ENCODE results near the gene C4BPA.

C4BPA gene

GRCh38 chr1:207076181-207076955 is 27.7 kb upstream of the C4BPA start:
- DNase-seq (ENCODE audit: insufficient read length, low spot score) (no peak), FAIRE-seq (peak; percentile 28)

GRCh38 chr1:207077012-207077411 is 27.0 kb upstream of the C4BPA start:
- FAIRE-seq = no peak

GRCh38 chr1:207077470-207078377 is 26.3 kb upstream of the C4BPA start:
- FAIRE-seq (peak; percentile 48), DNase-seq (ENCODE audit: insufficient read length, low spot score) (peak; percentile 67)

More at GRCh38 chr1:207077012-207077411, 27.0 kb upstream of the C4BPA start:
- no peak for DNase-seq (ENCODE audit: insufficient read length, low spot score)

- FAIRE-seq = no peak
- no peak for DNase-seq (ENCODE audit: insufficient read length, low spot score)
These were observed 25.4 kb upstream of the C4BPA start for GRCh38 chr1:207078578-207079132.

GRCh38 chr1:207079706-207080241 is 24.3 kb upstream of the C4BPA start:
- FAIRE-seq (no peak), DNase-seq (ENCODE audit: insufficient read length, low spot score) (no peak)

- FAIRE-seq = no peak
- DNase-seq (ENCODE audit: insufficient read length, low spot score) = no peak
These were observed 22.9 kb upstream of the C4BPA start for GRCh38 chr1:207081088-207081487.

- FAIRE-seq (no peak), DNase-seq (ENCODE audit: insufficient read length, low spot score) (no peak)
These were observed 22.2 kb upstream of the C4BPA start for GRCh38 chr1:207081806-207082205.

GRCh38 chr1:207084232-207084631 is 19.8 kb upstream of the C4BPA start:
- DNase-seq (ENCODE audit: insufficient read length, low spot score) (no peak), FAIRE-seq (no peak)

GRCh38 chr1:207084701-207085180 is 19.3 kb upstream of the C4BPA start:
- peak; percentile 72 for FAIRE-seq
- peak; percentile 66 for DNase-seq (ENCODE audit: insufficient read length, low spot score)

GRCh38 chr1:207085887-207086286 is 18.1 kb upstream of the C4BPA start:
- DNase-seq (ENCODE audit: insufficient read length, low spot score) (no peak), FAIRE-seq (no peak)

GRCh38 chr1:207088161-207088560 is 15.9 kb upstream of the C4BPA start:
- FAIRE-seq = no peak
- peak; percentile 21 for DNase-seq (ENCODE audit: insufficient read length, low spot score)

GRCh38 chr1:207088701-207089626 is 15.1 kb upstream of the C4BPA start, which contains the start of gene C4BPB:
TSS of gene C4BPB (plus strand) at chr1:207088860. CDS start at chr1:207089532, 672 bp downstream.
- DNase-seq (ENCODE audit: insufficient read length, low spot score) (no peak), FAIRE-seq (peak; percentile 42)

GRCh38 chr1:207089627-207090355 is 14.2 kb upstream of the C4BPA start:
- DNase-seq (ENCODE audit: insufficient read length, low spot score) = no peak
- FAIRE-seq = no peak

GRCh38 chr1:207091200-207091908 is 12.7 kb upstream of the C4BPA start:
- no peak for FAIRE-seq
- DNase-seq (ENCODE audit: insufficient read length, low spot score) = no peak

GRCh38 chr1:207093944-207094343 is 10.1 kb upstream of the C4BPA start:
- DNase-seq (ENCODE audit: insufficient read length, low spot score) (no peak), FAIRE-seq (no peak)

GRCh38 chr1:207097871-207098324 is 6.1 kb upstream of the C4BPA start:
- FAIRE-seq (no peak), DNase-seq (ENCODE audit: insufficient read length, low spot score) (no peak)

GRCh38 chr1:207101720-207102119 is 2.3 kb upstream of the C4BPA start:
- FAIRE-seq (no peak), DNase-seq (ENCODE audit: insufficient read length, low spot score) (no peak)

- no peak for DNase-seq (ENCODE audit: insufficient read length, low spot score)
- no peak for FAIRE-seq
These were observed 1.9 kb upstream of the C4BPA start for GRCh38 chr1:207102146-207102545.

All from HTR-8/SVneo (cell line).